GM12878 (cell line): ENCODE measurements around the gene AWAT1. TPM values are rescaled to one million over a fixed set of nuclear protein-coding genes. Genes with fewer than 3 reads are reported as not detected.

Experiments used
- ATAC-seq: fragments of 200-7000 bp; cut with Tn5 transposase; 3 replicates; pipeline ENCODE4 v1.9.1; 2020; ENCODE audit warnings: mild to moderate bottlenecking, moderate library complexity
- Bru-seq: library from RNA; stranded (reverse); fragments of 400-500 nt; gene quantifications from one replicate; lab custom pipeline; 2021; lab: Mats Ljungman, UMichigan
- BruChase-seq, 2 experiments: library from RNA; stranded (reverse); fragments of 400-500 nt; gene quantifications; one replicate each; lab custom pipeline; 2021; lab: Mats Ljungman, UMichigan
- BruUV-seq: library from RNA; stranded (reverse); fragments of 400-500 nt; replicated peaks from 2 replicates; lab custom pipeline; 2021; lab: Mats Ljungman, UMichigan
- CTCF ChIA-PET: fragments of 300-600 bp; sonication (Branson Sonifier 250); formaldehyde crosslinking; extraction: SDS; loops from one replicate; lab custom pipeline; 2021; ENCODE audit warnings: inconsistent platforms; lab: Yijun Ruan, JAX
- POLR2A ChIA-PET: fragments of 350-600 bp; formaldehyde crosslinking; extraction: SDS; loops from one replicate; lab custom pipeline; 2021; ENCODE audit warnings: inconsistent platforms; lab: Charles Lee
- RAD21 ChIA-PET: fragments of 300-600 bp; sonication (Branson Sonifier 250); formaldehyde crosslinking; loops from one replicate; lab custom pipeline; 2023; ENCODE audit warnings: antibody characterized with exemption; ENCODE audit not compliant: unreplicated experiment; lab: Charles Lee
- SMC1A ChIA-PET: fragments of 300-600 bp; sonication (Branson Sonifier 250); formaldehyde crosslinking; loops from one replicate; lab custom pipeline; 2023; ENCODE audit not compliant: unreplicated experiment, uncharacterized antibody; lab: Charles Lee
- DNase-seq: peaks from one replicate; pipeline ENCODE4 v3.0.0-alpha.2; 2011; ENCODE audit warnings: low read depth, low spot score
- FAIRE-seq: peaks from 3 replicates; lab custom pipeline; 2011; peaks lifted over from hg19 to GRCh38; lab: Jason Lieb, UNC
- H2AFZ ChIP-seq: 2 replicates; pipeline ENCODE4 v1.6.0; 2011; ENCODE audit warnings: low read depth, low read length, control low read depth; ENCODE audit not compliant: control insufficient read depth
- H3K27ac ChIP-seq: 2 replicates; pipeline ENCODE4 v1.5.1; 2011; ENCODE audit warnings: control low read depth; ENCODE audit not compliant: control insufficient read depth, insufficient read depth
- H3K27me3 ChIP-seq, 2 experiments: replicated peaks in 1 of 2; 2 replicates each; pipeline versions ENCODE4 v1.6.0 to v1.6.1; 2011; ENCODE audit warnings: low read length in 1 of 2; ENCODE audit not compliant: control insufficient read depth in 2 of 2, insufficient read depth in 2 of 2
- H3K36me3 ChIP-seq, 2 experiments: 2 replicates each; pipeline ENCODE4 v1.5.1; 2011; ENCODE audit warnings: low read length in 1 of 2; ENCODE audit not compliant: control insufficient read depth in 2 of 2, insufficient read depth in 2 of 2
- H3K4me1 ChIP-seq: 2 replicates; pipeline ENCODE4 v1.6.1; 2011; ENCODE audit warnings: mild to moderate bottlenecking, low read length, moderate library complexity, mixed read lengths; ENCODE audit not compliant: control insufficient read depth, insufficient read depth
- H3K4me2 ChIP-seq: 2 replicates; pipeline ENCODE4 v1.6.0; 2011; ENCODE audit warnings: control low read depth; ENCODE audit not compliant: control insufficient read depth, insufficient read depth
- H3K4me3 ChIP-seq: fragments of 200-600 bp; sonication (generic); 2 replicates; pipeline ENCODE4 v1.5.1; 2016
- H3K79me2 ChIP-seq: 2 replicates; pipeline ENCODE4 v1.6.0; 2011; ENCODE audit warnings: low read length; ENCODE audit not compliant: control insufficient read depth, insufficient read depth
- H3K9ac ChIP-seq: 2 replicates; pipeline ENCODE4 v1.8.0; 2011; ENCODE audit warnings: low read length, control low read depth, mixed read lengths; ENCODE audit not compliant: control insufficient read depth, insufficient read depth
- H3K9me3 ChIP-seq: replicated peaks from 3 replicates; pipeline ENCODE4 v1.5.1; 2011; ENCODE audit warnings: mild to moderate bottlenecking, low read length; ENCODE audit not compliant: control insufficient read depth, insufficient read depth
- H4K20me1 ChIP-seq: 2 replicates; pipeline ENCODE4 v1.6.0; 2011; ENCODE audit not compliant: control insufficient read depth, insufficient read depth
- IRF4 ChIP-seq: IDR thresholded peaks from 2 replicates; pipeline ENCODE4 v1.6.1; 2011; ENCODE audit warnings: low read depth, low read length
- RCOR1 ChIP-seq: conservative IDR thresholded peaks from 2 replicates; pipeline ENCODE4 v1.6.1; 2012; ENCODE audit warnings: low read depth, low read length, improper control_type of control experiment
- WRNIP1 ChIP-seq: IDR thresholded peaks from 2 replicates; pipeline ENCODE4 v1.6.1; 2011; ENCODE audit warnings: low read depth, low read length, improper control_type of control experiment, borderline replicate concordance
- WGBS: methylation state at CpG from one replicate; pipeline ENCODE4 v1.1.6; 2016; ENCODE audit warnings: low lambda C conversion rate; ENCODE audit not compliant: insufficient replicate concordance, insufficient coverage; ENCODE audit errors: missing lambda C conversion rate; 5-methylcytosine and 5-hydroxymethylcytosine counted together
- in situ Hi-C: fragments of 300-500 bp; cut with MboI; formaldehyde crosslinking; loops from 9 replicates; pipeline ENCODE4 v1.14.3; 2018; ENCODE audit warnings: mixed read lengths
- intact Hi-C: fragments of 100-400 bp; cut with micrococcal nuclease; formaldehyde crosslinking; loops from one replicate; pipeline ENCODE4 v1.14.2; 2022; ENCODE audit not compliant: unreplicated experiment
- long read RNA-seq, 2 experiments: library from polyadenylated mRNA; unstranded; transcript quantifications; one replicate each; pipeline ENCODE4 v2.0.0, GENCODE V29; 2019 to 2020
- polyA minus RNA-seq, 3 experiments: library from RNA; depleted of rRNA, polyadenylated mRNA; stranded (reverse); fragments of >200 nt; gene quantifications; 2 replicates each; pipeline ENCODE4 v1.2.3, GENCODE V29; 2011
- polyA plus RNA-seq, 11 experiments: library from polyadenylated mRNA; depleted of rRNA in 4 of 11; unstranded in 6 of 11; stranded (reverse) in 5 of 11; fragments of >200 nt; fragmentation: Nextera tagmentation in 4 of 11; fragmentation: Illumina TruSeq in 1 of 11; extraction: Ambion mirVana in 4 of 11; extraction: Trizol in 1 of 11; gene quantifications; 1 replicate in 1 of 11; 2 replicates in 10 of 11; pipeline versions ENCODE4 v1.2.1 to v1.2.3, GENCODE V29; 2011 to 2016; ENCODE audit warnings: inconsistent platforms in 2 of 11, missing spikeins in 2 of 11, low read depth in 1 of 11
- total RNA-seq, 4 experiments: library from RNA; depleted of rRNA in 3 of 4; stranded (reverse); fragments of >200 nt in 3 of 4; fragmentation: Illumina TruSeq in 1 of 4; extraction: Trizol in 1 of 4; gene quantifications; 2 replicates each; pipeline versions ENCODE4 v1.2.1 to v1.2.3, GENCODE V29; 2013 to 2021
- TF ChIP-seq, protein P1 (sequence below): fragments of 450-650 bp; formaldehyde crosslinking; IDR thresholded peaks from 2 replicates; pipeline ENCODE4 v1.5.0; 2022; ENCODE audit warnings: mild to moderate bottlenecking, missing genetic modification characterization

AWAT1 gene
- total RNA-seq (2013; cell fraction: nucleolus; rRNA removed), result not detected in 2 replicates
- total RNA-seq (2014; rRNA removed) (not detected in 2 replicates), total RNA-seq (2014; rRNA removed; fragmentation: Illumina TruSeq; extraction: Trizol) (not detected in 2 replicates), total RNA-seq (2021) (not detected in 2 replicates), polyA plus RNA-seq (2011; rRNA removed) (not detected in 2 replicates), polyA plus RNA-seq (2014; fragmentation: Illumina TruSeq; extraction: Trizol) (not detected in 2 replicates), polyA plus RNA-seq (2014; fragmentation: Nextera tagmentation; extraction: Ambion mirVana) (not detected), polyA plus RNA-seq (2014; rRNA removed) (not detected in 2 replicates), polyA plus RNA-seq (2016; fragmentation: Nextera tagmentation; extraction: Ambion mirVana) (not detected), polyA minus RNA-seq (2011; rRNA and poly(A)+ RNA removed) (not detected in 2 replicates), Bru-seq, nascent RNA (not detected), BruChase-seq, experiment 1, labeled RNA remaining after a 6-hour chase (not detected), BruChase-seq, experiment 2, labeled RNA remaining after a 2-hour chase (not detected)
- not detected for polyA plus RNA-seq (2011; ENCODE audit: low read depth)
- not detected in 2 replicates for polyA plus RNA-seq (2011; cell fraction: cytosol; rRNA removed)
- not detected in 2 replicates for polyA plus RNA-seq (2011; cell fraction: nucleus; rRNA removed)
- not detected in 2 replicates for polyA plus RNA-seq (2012)
- not detected in 2 replicates for polyA minus RNA-seq (2011; cell fraction: cytosol; rRNA and poly(A)+ RNA removed)
- not detected in 2 replicates for polyA minus RNA-seq (2011; cell fraction: nucleus; rRNA and poly(A)+ RNA removed)
- long read RNA-seq, experiment 1, result 0 reads
- long read RNA-seq, experiment 2, result 0 reads

DNA sequence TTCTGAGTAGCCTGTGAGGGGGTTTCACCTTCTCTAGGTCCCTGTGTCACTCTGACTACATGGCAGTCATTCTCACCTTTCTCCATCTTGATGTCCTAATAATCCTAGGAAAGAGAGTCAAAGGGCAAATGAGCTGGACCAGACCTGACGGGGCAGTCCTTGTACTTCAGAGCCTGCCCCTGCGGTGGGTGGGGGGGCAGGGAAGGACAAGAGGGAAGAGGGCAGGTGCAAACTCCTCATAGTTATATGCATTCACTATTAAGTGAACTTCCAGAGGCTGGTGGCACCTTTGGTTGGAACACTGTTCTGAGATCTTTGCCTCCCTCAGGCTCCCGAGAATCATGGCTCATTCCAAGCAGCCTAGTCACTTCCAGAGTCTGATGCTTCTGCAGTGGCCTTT, at the start of gene AWAT1:
Gene AWAT1 (plus strand): TSS at position 301 of the 400 bp plus-strand sequence. CDS start 41 bp downstream, at position 342.
- SMC1A ChIA-PET, result no interaction called here
- Histone ChIP-seq H3K79me2 (no peaks in the 10 kb centered on the region), H3K4me2 (no peak within 1 kb of the TSS), H3K9me3 (no peaks in the 10 kb centered on the region), H3K27me3 (no peaks in the 10 kb centered on the region), H3K27ac (no peak within 1 kb of the TSS), H3K4me3 (no peak within 1 kb of the TSS), H3K36me3 (no peaks in the 10 kb centered on the region), H4K20me1 (no peaks in the 10 kb centered on the region), H3K9ac (no peak within 1 kb of the TSS), H2AFZ (no peak within 1 kb of the TSS), H3K4me1 (no peaks in the 10 kb centered on the region)
- CTCF ChIA-PET, result no interaction called here
- TF ChIP-seq, protein P1, sequence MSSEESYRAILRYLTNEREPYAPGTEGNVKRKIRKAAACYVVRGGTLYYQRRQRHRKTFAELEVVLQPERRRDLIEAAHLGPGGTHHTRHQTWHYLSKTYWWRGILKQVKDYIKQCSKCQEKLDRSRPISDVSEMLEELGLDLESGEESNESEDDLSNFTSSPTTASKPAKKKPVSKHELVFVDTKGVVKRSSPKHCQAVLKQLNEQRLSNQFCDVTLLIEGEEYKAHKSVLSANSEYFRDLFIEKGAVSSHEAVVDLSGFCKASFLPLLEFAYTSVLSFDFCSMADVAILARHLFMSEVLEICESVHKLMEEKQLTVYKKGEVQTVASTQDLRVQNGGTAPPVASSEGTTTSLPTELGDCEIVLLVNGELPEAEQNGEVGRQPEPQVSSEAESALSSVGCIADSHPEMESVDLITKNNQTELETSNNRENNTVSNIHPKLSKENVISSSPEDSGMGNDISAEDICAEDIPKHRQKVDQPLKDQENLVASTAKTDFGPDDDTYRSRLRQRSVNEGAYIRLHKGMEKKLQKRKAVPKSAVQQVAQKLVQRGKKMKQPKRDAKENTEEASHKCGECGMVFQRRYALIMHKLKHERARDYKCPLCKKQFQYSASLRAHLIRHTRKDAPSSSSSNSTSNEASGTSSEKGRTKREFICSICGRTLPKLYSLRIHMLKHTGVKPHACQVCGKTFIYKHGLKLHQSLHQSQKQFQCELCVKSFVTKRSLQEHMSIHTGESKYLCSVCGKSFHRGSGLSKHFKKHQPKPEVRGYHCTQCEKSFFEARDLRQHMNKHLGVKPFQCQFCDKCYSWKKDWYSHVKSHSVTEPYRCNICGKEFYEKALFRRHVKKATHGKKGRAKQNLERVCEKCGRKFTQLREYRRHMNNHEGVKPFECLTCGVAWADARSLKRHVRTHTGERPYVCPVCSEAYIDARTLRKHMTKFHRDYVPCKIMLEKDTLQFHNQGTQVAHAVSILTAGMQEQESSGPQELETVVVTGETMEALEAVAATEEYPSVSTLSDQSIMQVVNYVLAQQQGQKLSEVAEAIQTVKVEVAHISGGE, result no peak
- TF ChIP-seq IRF4 (no peak), RCOR1 (no peak), WRNIP1 (no peak)
- ATAC-seq (no peak), FAIRE-seq (no peak), DNase-seq (no peak)
- no TSS peak for BruUV-seq
- intact Hi-C loops, result no loop called here
- POLR2A ChIA-PET, result no interaction called here
- in situ Hi-C loops, result no loop called here
- RAD21 ChIA-PET, result no interaction called here
- WGBS, result 2% methylated on average over 3 of the region's 3 CpGs
